Neural progenitor cell (in vitro differentiated cells): ENCODE measurements around the gene MBP.

Experiments
- CTCF ChIP-seq: fragments of 200-600 bp; sonication (generic); IDR thresholded peaks from 2 replicates; pipeline ENCODE4 v1.5.1; 2017; ENCODE audit warnings: antibody characterized with exemption, mild to moderate bottlenecking
- EZH2 ChIP-seq: fragments of 200-600 bp; sonication (generic); IDR thresholded peaks from 2 replicates; pipeline ENCODE4 v1.6.1; 2017; ENCODE audit warnings: antibody characterized with exemption, mild to moderate bottlenecking, moderate library complexity

DNA sequence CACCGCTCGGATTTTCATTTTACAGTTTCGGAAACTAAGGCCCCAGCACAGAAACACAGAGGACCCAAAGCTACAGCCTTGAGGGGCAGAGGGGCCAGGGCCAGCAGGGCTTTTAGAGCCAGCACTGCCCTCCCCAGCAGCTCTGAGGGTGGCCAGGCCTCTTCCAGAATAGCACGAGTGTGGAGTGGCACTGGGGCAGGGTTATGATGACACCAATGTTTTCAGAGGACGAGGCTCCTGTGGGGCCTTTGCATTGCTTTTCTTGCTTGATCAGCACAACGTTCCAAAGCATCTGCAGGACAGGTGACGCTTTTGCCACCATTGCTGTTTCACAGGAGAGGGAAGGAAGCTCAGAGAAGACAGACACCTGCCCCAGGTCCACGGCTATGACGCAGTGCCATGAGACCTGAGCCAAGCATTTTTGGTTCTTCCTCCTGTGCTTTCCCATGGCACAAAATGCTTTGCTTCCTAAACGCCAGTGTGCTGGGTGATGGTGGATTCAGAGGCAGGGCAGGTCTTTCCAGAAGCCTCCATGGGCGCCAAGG is 126.9 kb downstream of the MBP start:
- TF ChIP-seq CTCF (no peak), EZH2 (no peak)
